Stromal cell of bone marrow (primary cell): ENCODE results near the gene ADAMTSL1.

ENCODE experiments used
- DNase-seq: peaks from one replicate; pipeline ENCODE4 v3.0.0-alpha.2; 2012; ENCODE audit warnings: low read depth

The ADAMTSL1 gene

DNA sequence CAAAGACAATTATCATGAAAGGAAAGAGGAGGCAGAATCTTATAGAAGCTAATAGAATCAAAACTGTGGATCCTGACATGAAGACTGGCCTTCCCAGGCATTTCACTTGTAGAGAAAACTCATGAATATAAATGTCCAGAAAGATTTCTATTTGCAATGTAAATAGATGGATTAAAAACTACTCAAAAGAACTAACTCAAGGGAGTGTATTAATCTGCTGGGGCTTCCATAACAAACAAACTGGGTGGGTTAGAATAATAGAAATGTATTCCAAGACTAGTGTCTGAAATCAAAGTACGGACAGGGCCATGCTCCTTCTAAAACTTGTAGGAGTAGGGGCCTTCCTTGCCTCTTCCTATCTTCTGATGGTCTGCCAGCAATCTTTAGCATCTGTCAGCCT lies 267.4 kb downstream of the ADAMTSL1 start:
- no peak for DNase-seq

DNA sequence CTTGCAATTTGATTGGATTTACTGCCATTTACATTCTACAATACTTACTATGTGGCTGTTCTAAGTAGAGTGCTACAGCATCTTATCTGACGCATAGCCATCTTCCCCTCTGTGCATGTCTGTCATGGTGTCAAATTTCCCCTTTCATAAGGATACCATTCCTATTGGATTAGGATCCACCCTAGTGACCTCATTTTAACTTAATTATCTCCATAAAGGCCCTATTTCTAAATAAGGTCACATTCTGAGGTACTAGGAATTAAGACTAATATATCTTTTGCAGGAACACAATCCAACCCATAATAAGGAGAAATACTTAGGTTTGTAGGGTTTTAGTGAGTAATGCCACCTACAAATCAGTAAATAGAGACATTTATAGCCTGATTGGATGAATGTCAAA lies 268.0 kb downstream of the ADAMTSL1 start:
- DNase-seq = no peak

DNA sequence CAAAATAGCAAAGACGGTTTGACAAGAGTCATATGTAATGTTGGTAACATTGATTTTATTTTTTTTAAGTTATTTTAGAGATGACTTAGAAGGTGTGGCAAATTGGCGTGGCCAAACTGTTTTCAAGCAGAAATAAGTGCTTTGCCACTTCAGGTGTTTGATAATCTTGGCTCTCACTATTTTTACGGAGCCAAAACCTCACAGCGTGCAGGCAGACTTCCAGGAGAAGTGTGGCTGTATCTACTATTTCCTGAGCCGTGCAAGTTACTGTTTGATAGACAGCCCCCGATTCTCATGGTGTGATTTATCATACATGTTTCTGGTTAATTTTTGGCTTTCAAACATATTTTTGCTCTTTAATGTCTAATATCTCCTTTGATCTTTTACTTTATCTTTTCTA lies 269.5 kb downstream of the ADAMTSL1 start:
- no peak for DNase-seq

DNA sequence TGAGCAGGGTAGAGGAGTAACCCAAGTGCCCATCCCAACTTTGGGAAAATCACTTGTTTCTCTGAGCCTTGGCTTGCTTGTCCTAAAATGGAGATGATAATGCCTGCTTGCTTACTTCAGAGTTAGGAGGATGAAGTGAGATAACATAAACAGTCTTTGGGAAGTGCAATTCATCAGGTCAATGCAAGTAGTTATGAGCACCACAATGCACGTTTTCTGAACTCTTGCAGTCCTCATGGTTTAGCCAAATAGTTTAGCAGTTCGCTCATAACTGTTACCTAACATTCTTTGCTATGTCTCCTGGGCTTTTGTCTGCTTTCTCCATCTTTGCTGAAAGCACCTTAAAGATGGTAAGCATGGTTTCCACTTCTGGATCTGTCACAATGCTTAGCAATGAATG lies 270.0 kb downstream of the ADAMTSL1 start:
- no peak for DNase-seq

DNA sequence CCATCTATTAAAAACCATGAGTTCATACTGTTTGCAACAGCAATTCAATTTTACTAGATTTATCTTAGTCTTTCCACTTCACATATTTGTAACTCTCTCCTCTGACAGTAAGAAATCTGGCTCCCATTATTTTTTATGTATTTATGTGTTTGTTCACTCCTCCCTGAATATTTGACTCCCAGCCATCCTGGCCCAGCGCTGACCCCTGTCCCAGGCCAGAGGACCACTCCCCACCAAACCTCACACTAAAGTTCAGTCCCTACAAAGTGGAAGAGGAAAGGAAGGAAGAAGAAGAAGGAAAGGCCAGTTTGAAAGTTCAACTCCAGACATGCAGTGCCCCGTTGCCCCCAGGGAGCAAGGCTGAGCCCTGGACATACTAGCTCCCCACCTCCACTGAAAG lies 271.8 kb downstream of the ADAMTSL1 start:
- no peak for DNase-seq

DNA sequence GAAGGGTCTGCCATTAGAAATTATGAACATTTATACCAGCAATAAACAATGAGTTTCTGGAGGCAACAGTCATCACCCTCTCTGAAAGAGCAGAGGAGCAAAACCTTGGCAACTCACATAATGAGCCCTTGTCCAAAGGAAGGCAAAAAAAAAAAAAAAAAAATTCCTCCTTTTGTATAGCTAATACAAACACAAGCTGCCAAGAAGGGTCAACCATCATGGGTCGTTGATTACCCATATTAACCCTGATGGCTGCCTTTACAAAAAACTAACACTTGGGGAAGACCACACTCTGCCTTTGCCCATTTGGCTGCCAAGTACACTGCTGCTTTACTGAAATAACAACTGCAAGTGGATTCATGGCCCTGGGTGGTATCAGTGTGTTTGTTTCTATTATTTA lies 272.7 kb downstream of the ADAMTSL1 start:
- no peak for DNase-seq

DNA sequence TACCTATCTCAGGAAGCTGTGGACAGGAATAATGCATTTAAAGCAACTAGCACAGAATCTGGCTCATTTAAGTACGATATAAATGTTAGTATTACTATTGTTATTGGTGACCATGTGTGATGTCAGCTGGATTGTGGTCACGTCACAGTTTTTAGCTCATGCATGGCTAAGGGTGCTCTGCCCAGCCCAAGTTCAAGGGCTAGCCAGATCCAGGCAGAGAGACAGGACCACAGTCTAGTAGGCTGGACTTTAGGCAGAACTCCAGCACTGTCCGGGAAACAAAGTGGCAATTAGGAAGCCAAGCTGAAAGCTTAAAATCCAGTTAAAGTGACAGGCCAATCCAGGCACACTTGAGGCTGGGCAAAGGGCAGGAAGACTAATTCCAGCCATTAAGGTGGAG lies 273.6 kb downstream of the ADAMTSL1 start:
- no peak for DNase-seq

DNA sequence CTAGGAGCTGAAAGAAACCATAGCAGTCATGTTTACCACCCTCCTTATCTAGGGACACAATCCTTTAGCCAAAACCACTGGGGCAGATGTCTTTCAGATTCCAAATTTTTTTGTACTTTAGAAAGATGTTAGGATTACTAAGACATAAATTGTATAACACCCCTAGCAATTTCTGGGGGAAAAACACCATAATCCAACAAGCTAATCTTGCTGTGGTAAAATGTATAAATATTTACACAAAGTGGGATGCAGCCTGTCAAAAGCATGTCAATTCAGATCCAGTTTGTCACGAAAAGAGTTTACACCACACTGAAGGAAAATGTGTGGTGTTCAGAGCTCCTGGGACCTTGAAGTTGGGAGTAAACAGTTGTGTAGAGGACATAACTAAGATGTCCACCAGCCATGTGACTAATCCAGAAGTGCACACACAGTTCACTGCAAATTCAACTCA lies 274.3 kb downstream of the ADAMTSL1 start:
- DNase-seq = no peak

DNA sequence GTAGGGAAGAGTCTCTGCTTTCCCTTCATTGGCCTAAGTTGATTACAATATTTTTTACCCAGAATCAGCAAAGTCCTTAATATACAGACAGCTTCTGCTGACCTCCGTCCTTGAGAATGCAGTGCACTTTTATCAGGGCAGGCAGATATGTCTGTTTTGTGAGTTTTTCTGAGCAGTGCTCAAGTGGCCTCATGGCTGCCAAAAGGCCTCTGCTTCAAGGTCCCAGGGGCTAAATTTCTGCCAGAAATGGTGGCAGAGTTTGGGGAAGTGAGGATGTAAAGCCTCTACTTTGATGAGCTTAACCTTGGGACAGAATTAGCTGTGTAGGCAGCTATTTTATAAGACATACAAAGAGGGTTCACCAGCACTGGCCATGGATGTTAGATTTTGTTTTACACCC lies 275.8 kb downstream of the ADAMTSL1 start:
- DNase-seq = no peak

DNA sequence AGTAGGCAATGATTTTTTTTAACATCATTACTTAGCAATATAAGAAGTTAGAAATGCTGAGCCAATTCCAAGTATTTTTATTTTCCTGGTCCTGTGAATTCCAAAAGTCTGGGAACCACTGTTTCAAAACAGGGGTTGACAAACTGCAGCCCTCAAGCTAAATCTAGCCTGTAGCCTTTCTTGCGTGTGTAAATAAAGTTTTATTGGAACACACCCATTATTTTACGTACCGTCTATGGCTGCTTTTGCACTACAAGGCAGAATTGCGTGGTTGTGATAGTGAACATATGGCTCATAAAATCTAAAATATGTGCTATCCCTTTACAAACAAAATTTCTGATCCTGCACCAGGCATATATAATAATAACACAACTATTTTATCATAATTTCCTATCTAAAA lies 280.0 kb downstream of the ADAMTSL1 start:
- DNase-seq = no peak

DNA sequence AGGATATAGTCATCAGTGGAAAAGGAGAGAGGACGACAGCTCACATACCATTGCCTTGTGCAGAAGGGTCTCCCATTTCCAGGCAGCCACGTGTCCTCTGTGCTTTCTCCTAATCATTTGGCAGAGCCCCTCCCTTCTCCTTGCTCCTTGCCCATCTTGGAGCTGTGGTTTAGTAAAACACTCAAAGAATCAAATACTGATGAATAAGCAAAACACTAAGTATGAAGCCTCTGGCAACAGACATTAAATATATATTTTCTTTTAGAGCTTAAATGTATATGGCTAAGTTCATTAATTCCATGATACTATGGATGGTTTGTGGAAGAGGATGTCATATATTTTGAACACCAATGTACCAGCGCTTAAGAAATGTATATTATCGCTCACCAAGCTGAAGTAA lies 280.6 kb downstream of the ADAMTSL1 start:
- DNase-seq = no peak

DNA sequence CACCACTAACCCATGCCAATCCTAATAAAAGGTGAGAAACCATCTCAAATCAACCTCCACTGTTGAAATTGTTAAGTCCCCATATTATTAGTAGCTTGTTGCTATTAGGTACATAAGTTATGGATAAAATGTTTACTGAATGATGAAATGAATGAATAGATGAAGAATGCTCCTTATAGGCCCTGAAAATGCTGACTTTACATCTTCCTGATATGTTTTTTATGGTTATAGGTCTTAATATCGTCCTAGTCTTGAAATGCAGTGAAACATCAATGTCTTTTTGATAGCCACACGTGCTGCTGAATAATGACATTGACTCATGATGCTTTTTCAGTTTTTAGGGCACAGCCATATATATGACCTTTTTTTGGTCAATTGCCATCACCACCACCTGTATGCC lies 281.3 kb downstream of the ADAMTSL1 start:
- no peak for DNase-seq

DNA sequence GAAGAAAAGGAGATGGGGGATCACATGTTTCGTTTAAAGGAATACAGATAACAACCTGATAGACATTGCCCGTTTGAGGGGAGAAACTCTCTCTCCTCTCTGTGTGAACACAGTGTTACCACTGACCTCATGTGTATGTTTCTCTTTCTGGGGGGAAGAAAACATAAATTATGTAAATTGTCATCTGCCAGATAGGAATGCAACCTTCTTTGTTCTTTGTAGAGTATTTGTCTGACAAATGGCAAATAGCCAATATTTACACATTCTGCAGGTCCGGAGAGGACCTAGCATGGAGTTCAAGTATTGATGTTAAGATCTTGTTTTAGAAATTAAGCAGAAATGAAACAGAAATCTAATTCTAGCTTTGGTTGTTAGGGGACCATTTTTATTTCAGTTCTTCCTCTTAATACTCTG lies 282.8 kb downstream of the ADAMTSL1 start:
- no peak for DNase-seq

DNA sequence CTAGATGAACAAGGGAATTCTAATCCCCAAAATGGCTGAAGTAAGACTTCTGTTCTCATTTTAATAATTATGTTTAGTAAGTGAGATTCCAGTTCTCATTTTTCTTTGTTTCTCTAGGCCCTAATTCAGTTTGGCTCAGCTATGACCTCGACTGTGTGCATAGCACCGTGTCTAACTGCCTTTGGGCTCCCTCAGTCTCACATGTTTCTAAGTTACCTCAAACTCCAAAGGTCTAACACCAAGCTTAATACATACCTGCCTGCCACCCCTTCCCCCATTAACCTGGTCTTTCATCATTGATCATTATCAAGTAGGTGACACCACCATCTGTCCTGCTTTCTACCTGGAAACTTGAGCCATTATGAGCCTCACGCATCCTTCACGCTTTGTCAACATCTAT lies 285.9 kb downstream of the ADAMTSL1 start:
- no peak for DNase-seq

DNA sequence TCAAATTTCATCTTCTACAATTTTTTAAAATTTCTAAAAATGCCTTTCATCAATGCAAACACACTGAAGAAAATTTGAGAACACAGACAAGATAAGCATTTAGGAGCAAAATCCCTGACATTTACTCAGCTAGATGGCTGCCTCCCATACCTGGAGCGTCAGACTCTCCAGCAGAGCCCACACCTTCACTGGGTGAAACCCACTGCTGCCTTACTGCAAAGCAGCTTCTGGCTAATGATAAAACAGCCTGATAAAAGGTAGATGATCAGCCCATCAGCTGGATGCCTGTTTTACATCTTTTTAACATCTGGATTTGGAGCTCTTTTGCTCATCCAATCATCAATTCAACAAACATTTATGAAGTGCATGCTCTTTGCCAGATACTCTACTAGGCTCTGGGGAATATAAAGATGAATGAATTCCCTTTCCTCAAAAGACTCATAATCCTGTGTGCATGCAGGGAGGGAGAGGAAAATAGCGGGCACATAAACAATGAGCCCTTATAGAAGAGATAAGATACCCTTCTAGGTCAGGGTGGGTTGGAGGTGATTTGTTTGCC lies 287.9 kb downstream of the ADAMTSL1 start:
- no peak for DNase-seq

DNA sequence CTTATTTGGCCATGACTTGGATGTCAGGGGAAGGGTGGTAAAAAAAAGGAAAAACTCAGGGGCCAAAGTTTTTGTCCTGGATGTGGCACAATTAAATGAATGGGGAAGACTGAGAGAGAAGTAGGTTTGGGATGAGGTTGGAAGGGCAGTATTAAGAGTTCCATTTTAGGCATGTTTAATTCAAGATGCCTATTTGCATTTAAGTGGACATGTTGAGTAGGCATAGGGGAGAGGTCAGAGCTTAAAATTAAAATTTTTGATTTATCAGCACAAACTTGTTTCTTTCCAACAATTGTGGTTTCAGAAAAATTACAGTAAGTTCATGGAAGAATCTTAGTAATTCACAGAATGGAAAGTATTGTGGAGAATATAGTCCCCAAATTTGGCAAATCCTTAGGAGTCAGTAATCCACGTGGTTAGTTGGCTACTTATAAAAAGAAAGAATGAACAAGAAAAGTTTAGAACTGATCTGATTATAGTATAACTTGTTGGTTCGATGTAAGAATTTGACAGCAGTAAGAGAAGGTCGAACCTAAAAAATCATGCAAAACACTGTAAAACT lies 293.1 kb downstream of the ADAMTSL1 start:
- no peak for DNase-seq

DNA sequence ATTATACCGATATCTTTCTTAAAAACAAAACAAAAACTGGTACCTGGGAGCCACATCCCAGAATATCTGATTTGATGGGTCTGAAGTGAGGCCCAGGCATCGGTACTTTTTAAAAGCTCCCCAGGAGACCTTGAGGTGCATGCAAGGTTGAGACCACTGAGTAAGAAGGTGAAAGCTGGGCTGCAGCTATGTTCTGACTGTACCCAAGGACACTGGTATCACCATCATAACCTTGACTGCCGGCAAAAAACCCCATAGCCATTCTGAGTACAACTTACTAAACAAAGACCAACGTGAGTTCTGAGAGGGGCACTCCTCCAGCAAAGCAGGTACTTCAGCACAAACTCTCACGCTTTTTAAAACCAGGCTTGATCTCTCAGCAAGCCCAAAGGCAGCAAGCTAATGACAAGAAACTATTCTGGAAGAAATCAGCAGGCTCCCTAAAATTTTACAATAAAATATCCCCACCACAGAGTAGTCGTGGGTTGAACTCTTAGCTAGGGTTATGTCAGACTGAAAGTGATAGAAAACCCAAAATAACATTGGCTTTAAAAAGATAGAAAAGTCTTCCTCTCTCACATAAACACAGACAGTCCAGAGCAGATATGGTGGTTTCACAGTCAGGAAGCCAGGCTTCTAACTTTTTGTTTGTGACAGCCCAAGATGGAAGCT lies 295.1 kb downstream of the ADAMTSL1 start:
- no peak for DNase-seq

DNA sequence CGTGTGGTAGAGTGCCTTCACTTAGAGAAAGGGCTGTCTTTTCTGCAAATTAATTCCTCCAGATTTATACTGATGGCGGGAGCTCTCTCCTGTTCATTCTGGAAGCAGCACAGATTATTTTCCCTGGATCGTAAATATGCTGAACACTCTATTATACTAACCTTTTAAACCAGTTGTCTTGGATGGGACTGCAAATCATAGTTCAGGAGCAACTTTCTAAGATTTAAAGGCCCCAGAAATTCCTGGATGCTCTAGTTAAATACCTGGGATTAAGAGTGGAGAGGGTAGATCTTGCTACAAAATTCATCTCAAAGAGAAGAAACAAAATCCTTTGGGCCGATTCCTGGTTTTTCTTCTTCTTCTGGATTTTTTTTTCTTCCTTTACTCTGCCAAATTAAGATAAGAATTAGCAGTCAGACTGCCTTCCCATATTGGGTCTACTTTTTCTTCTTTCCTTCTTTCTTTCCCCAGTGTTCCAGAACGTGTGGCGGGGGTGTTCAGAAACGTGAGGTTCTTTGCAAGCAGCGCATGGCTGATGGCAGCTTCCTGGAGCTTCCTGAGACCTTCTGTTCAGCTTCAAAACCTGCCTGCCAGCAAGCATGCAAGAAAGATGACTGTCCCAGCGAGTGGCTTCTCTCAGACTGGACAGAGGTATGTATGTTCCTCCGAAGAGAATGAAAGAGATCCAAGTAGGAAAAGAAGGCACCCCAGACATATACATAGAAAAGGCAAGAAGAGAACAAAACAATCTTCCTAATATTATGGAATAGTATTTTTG lies 296.4 kb downstream of the ADAMTSL1 start:
- DNase-seq = no peak

DNA sequence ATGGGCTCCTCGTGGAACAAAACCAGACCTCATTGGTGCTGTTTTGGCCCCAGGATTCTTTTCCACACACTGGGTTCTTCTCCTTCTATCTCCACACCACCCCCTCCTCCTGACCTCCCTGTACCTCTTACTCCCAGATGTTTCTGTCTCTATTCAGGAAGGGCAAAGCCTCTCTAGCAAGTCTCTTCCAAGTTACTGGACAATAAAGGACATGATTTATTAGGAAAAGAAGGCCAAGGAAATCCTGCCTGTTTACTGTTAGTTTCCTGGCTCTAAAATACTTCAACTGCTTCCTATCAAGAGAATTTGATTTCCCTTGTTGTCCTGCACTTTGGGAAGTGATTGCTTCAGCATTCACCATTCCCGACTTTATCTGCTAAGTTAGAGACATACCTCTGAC lies 297.1 kb downstream of the ADAMTSL1 start:
- no peak for DNase-seq

DNA sequence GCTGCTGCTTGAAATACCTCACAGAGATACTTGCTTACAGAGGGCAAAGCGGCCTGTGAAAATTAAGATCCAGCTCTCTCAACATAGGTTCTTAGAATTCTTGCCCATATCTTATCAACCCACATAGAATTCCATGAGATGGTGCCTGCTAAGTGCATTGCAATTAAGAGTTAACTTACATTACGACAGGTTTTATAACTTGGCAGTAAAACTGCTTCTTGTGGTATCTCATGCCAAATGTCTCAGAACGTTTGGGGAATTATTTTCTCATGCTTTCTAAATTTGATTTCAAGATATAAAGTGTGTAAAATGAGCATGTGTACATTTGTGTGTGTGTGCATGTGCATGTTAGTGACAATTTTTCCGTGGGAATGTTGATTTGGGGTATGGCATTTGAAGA lies 297.8 kb downstream of the ADAMTSL1 start:
- no peak for DNase-seq

DNA sequence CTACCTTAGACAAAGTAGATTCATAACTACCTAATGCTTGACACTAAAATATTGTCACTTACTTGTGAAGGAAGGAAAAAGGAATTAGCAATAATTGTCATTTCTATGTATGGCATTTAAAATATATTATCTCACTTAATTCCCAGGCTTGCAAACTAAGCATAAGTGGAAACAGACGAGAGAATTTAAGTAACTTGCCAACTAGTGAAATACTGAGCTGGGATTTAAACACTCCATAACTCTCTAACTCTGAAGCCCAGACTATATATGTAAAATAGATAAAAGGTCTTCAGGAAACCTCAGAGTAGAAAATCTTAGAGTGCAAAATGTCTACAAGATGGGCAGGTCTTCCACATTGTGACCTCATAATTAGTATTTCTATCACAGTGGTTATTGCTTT lies 301.3 kb downstream of the ADAMTSL1 start:
- DNase-seq = no peak

DNA sequence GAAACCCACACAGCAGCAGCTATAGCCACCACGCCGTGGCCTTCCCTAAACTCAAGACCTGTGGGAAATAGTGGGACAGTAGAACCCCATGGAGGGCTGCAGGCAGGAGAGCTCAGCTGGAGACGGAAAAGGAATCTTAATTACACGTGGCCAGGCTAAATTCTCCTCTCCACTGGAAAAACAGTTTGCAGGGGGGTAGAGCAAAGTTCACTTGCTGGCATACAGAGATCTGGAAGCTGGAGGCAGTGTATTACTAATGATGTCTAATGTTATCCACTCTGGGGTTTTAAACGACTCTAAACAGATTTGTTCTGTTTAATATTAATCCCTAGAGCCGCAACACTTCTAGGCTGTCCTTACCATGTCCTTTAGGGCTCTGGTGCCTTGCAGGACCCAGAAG lies 302.0 kb downstream of the ADAMTSL1 start:
- no peak for DNase-seq
